H9 (cell line): ENCODE data around the gene LHX4. TPM values are rescaled to one million over a fixed set of nuclear protein-coding genes. Genes with fewer than 3 reads are reported as not detected.

ENCODE experiments used
- DNase-seq: peaks from one replicate; pipeline ENCODE4 v3.0.0-alpha.2; 2017
- H2AFZ ChIP-seq: one replicate; pipeline ENCODE4 v1.6.1; 2013; ENCODE audit warnings: mild to moderate bottlenecking, low read length, control low read depth, moderate library complexity
- H2AK5ac ChIP-seq: 2 replicates; pipeline ENCODE4 v1.6.1; 2013; ENCODE audit warnings: low read length, control low read depth, mixed read lengths; ENCODE audit not compliant: insufficient read length
- H2BK120ac ChIP-seq: one replicate; pipeline ENCODE4 v1.6.1; 2013; ENCODE audit warnings: low read depth, mild to moderate bottlenecking, low read length, control low read depth, inconsistent platforms; ENCODE audit not compliant: poor library complexity, severe bottlenecking
- H2BK12ac ChIP-seq: 2 replicates; pipeline ENCODE4 v1.6.1; 2013; ENCODE audit warnings: low read length, control low read depth, mixed read lengths, low read depth; ENCODE audit not compliant: insufficient read length
- H2BK15ac ChIP-seq: 2 replicates; pipeline ENCODE4 v1.6.1; 2013; ENCODE audit warnings: low read depth, low read length, control low read depth
- H2BK20ac ChIP-seq: one replicate; pipeline ENCODE4 v1.6.1; 2013; ENCODE audit warnings: low read depth, mild to moderate bottlenecking, low read length, control low read depth, inconsistent platforms; ENCODE audit not compliant: poor library complexity, severe bottlenecking
- H2BK5ac ChIP-seq: 2 replicates; pipeline ENCODE4 v1.6.1; 2013; ENCODE audit warnings: low read length, control low read depth, mixed read lengths; ENCODE audit not compliant: insufficient read length
- H3K14ac ChIP-seq: 2 replicates; pipeline ENCODE4 v1.6.1; 2013; ENCODE audit warnings: low read length, control low read depth; ENCODE audit not compliant: insufficient read depth
- H3K18ac ChIP-seq: 2 replicates; pipeline ENCODE4 v1.6.1; 2013; ENCODE audit warnings: low read depth, mild to moderate bottlenecking, mixed read lengths, low read length, control low read depth; ENCODE audit not compliant: insufficient read length
- H3K23ac ChIP-seq: 2 replicates; pipeline ENCODE4 v1.6.1; 2013; ENCODE audit warnings: low read length, control low read depth, mixed read lengths, low read depth; ENCODE audit not compliant: insufficient read length
- H3K23me2 ChIP-seq: 2 replicates; pipeline ENCODE4 v1.6.1; 2013; ENCODE audit warnings: low read depth, mild to moderate bottlenecking, mixed read lengths, low read length, control low read depth; ENCODE audit not compliant: insufficient read length, poor library complexity, severe bottlenecking
- H3K27ac ChIP-seq: 2 replicates; pipeline ENCODE4 v1.5.1; 2013; ENCODE audit warnings: low read length, control low read depth, mixed read lengths, low read depth; ENCODE audit not compliant: insufficient read length
- H3K27me3 ChIP-seq: 2 replicates; pipeline ENCODE4 v1.6.1; 2013; ENCODE audit warnings: low read length, control low read depth, inconsistent platforms; ENCODE audit not compliant: insufficient read depth
- H3K4ac ChIP-seq: 2 replicates; pipeline ENCODE4 v1.6.1; 2013; ENCODE audit warnings: low read depth, mild to moderate bottlenecking, control low read depth, inconsistent platforms, low read length, moderate library complexity
- H3K4me1 ChIP-seq: 2 replicates; pipeline ENCODE4 v1.6.1; 2013; ENCODE audit warnings: low read length, control low read depth, inconsistent platforms; ENCODE audit not compliant: insufficient read depth
- H3K4me2 ChIP-seq: 2 replicates; pipeline ENCODE4 v1.6.1; 2013; ENCODE audit warnings: low read length, control low read depth, mixed read lengths; ENCODE audit not compliant: insufficient read length, insufficient read depth
- H3K56ac ChIP-seq: 2 replicates; pipeline ENCODE4 v1.6.1; 2013; ENCODE audit warnings: low read depth, mild to moderate bottlenecking, mixed read lengths, low read length, control low read depth; ENCODE audit not compliant: insufficient read length
- H3K79me1 ChIP-seq: 2 replicates; pipeline ENCODE4 v1.6.1; 2013; ENCODE audit warnings: low read depth, mild to moderate bottlenecking, moderate library complexity, low read length, control low read depth, inconsistent platforms; ENCODE audit not compliant: insufficient read depth, poor library complexity, severe bottlenecking
- H3K79me2 ChIP-seq: 2 replicates; pipeline ENCODE4 v1.6.1; 2013; ENCODE audit warnings: low read length, control low read depth, inconsistent platforms; ENCODE audit not compliant: insufficient read depth
- H3K9ac ChIP-seq: 2 replicates; pipeline ENCODE4 v1.6.1; 2013; ENCODE audit warnings: low read length, control low read depth, mixed read lengths; ENCODE audit not compliant: insufficient read length; ENCODE audit errors: extremely low read depth
- H3K9me3 ChIP-seq: one replicate; pipeline ENCODE4 v1.6.1; 2013; ENCODE audit warnings: low read depth, low read length, inconsistent platforms; ENCODE audit not compliant: control insufficient read depth
- H3T11ph ChIP-seq: one replicate; pipeline ENCODE4 v1.6.1; 2013; ENCODE audit warnings: mild to moderate bottlenecking, low read length, control low read depth, inconsistent platforms
- H4K20me1 ChIP-seq: one replicate; pipeline ENCODE4 v1.6.1; 2013; ENCODE audit not compliant: control insufficient read depth, insufficient read length, insufficient read depth
- H4K5ac ChIP-seq: 2 replicates; pipeline ENCODE4 v1.6.1; 2013; ENCODE audit warnings: low read depth, mild to moderate bottlenecking, mixed read lengths, low read length, control low read depth; ENCODE audit not compliant: insufficient read length
- H4K8ac ChIP-seq: replicated peaks from 2 replicates; pipeline ENCODE4 v1.6.1; 2013; ENCODE audit warnings: low read length, control low read depth, mixed read lengths, low read depth; ENCODE audit not compliant: insufficient read length
- H4K91ac ChIP-seq: 2 replicates; pipeline ENCODE4 v1.6.1; 2013; ENCODE audit warnings: low read depth, mild to moderate bottlenecking, moderate library complexity, mixed read lengths, low read length, control low read depth; ENCODE audit not compliant: insufficient read length
- H3K27ac Mint-ChIP-seq, 3 experiments: 2 replicates in 2 of 3; 3 replicates in 1 of 3; pipeline ENCODE4 v1.8.0; 2020 to 2021; ENCODE audit warnings: mixed read lengths in 3 of 3, mild to moderate bottlenecking in 1 of 3, moderate library complexity in 1 of 3
- H3K27me3 Mint-ChIP-seq: 2 replicates; pipeline ENCODE4 v1.8.0; 2021; ENCODE audit warnings: low read depth, mild to moderate bottlenecking, moderate library complexity, mixed read lengths
- H3K36me3 Mint-ChIP-seq, 3 experiments: 2 replicates in 2 of 3; 3 replicates in 1 of 3; pipeline ENCODE4 v1.8.0; 2020 to 2021; ENCODE audit warnings: low read depth in 3 of 3, mixed read lengths in 3 of 3; ENCODE audit not compliant: insufficient read depth in 1 of 3
- H3K4me1 Mint-ChIP-seq, 2 experiments: 2 replicates each; pipeline ENCODE4 v1.8.0; 2020; ENCODE audit warnings: mixed read lengths in 2 of 2
- H3K4me3 Mint-ChIP-seq, 2 experiments: 2 replicates in 1 of 2; 3 replicates in 1 of 2; pipeline ENCODE4 v1.8.0; 2020 to 2021; ENCODE audit warnings: mild to moderate bottlenecking in 2 of 2, mixed read lengths in 2 of 2, moderate library complexity in 1 of 2
- H3K9me3 Mint-ChIP-seq, 2 experiments: 2 replicates in 1 of 2; 3 replicates in 1 of 2; pipeline ENCODE4 v1.8.0; 2020; ENCODE audit warnings: mild to moderate bottlenecking in 2 of 2, mixed read lengths in 2 of 2, moderate library complexity in 1 of 2
- CTCF ChIP-seq: fragments of 200-600 bp; sonication (generic); conservative IDR thresholded peaks from 3 replicates; pipeline ENCODE4 v1.8.0; 2021; ENCODE audit warnings: antibody characterized with exemption, mild to moderate bottlenecking
- WGBS: extraction: QIAGEN DNeasy Blood & Tissue Kit; methylation state at CpG from one replicate; pipeline ENCODE4 v1.1.7; 2013; ENCODE audit warnings: missing lambda C conversion rate, low lambda C conversion rate, mixed read lengths; ENCODE audit not compliant: insufficient read length; ENCODE audit errors: extremely low coverage; 5-methylcytosine and 5-hydroxymethylcytosine counted together
- total RNA-seq: library from RNA; stranded (reverse); gene quantifications from 2 replicates; pipeline ENCODE4 v1.2.1, GENCODE V29; 2021

The LHX4 gene
- total RNA-seq, 1 experiment from 2014 or later, result 1.9 TPM

- H4K20me1 ChIP-seq, result no peaks in the 10 kb centered on the region
- TF ChIP-seq CTCF, result no peak
- H3K9me3 ChIP-seq, result no peaks in the 10 kb centered on the region
- Mint-ChIP-seq H3K9me3 (no peaks in the 10 kb centered on the region), H3K4me3 (no peak overlapping the region), H3K4me1 (peaks cover 6 to 44% of the 10 kb centered on the region in 2 experiments), H3K27me3 (peaks cover 1% of the 10 kb centered on the region; the same call in 1 of the 2 replicates), H3K27ac (no peak overlapping the region), H3K36me3 (peaks cover 24 to 49% (median 28%) of the 10 kb centered on the region in 3 experiments; a peak in 6 of 7 replicates)
- no peak overlapping the region for H3T11ph ChIP-seq
- no peaks in the 10 kb centered on the region for H3K79me2 ChIP-seq
- H2BK5ac ChIP-seq, result no peak overlapping the region
- H4K91ac ChIP-seq, result no peak overlapping the region
- no peak for DNase-seq
- no peak overlapping the region for H3K27ac ChIP-seq
- H2BK20ac ChIP-seq, result no peak overlapping the region
- no peak overlapping the region for H4K5ac ChIP-seq
- H3K27me3 ChIP-seq, result no peaks in the 10 kb centered on the region
- WGBS, result no CpG with 5 or more reads among the region's 9 CpGs
- no peak overlapping the region for H3K23ac ChIP-seq
- no peak overlapping the region for H3K18ac ChIP-seq
- no peak overlapping the region for H2AFZ ChIP-seq
- no peak overlapping the region for H2BK15ac ChIP-seq
- no peaks in the 10 kb centered on the region for H3K4me1 ChIP-seq
- H3K14ac ChIP-seq, result no peak overlapping the region
- H2BK120ac ChIP-seq, result no peak overlapping the region
- no peaks in the 10 kb centered on the region for H3K79me1 ChIP-seq
- H3K4ac ChIP-seq, result no peak overlapping the region
- H3K4me2 ChIP-seq, result no peak overlapping the region
- no peak overlapping the region for H4K8ac ChIP-seq
- no peak overlapping the region for H2AK5ac ChIP-seq
- no peaks in the 10 kb centered on the region for H3K23me2 ChIP-seq
- no peak overlapping the region for H3K56ac ChIP-seq
- H2BK12ac ChIP-seq, result no peak overlapping the region
- no peak overlapping the region for H3K9ac ChIP-seq
These were observed 34.1 kb upstream of the LHX4 start for GRCh38 chr1:180195916-180196315.
